CD1c-positive myeloid dendritic cell (primary cell): ENCODE measurements around the gene FAM32A.
"Not testable (repeated sequence)": the region's sequence is repeated elsewhere in the genome, so short reads cannot be mapped to it uniquely, and the experiment has no call there.

Experiments used
- DNase-seq: peaks from one replicate; pipeline ENCODE4 v3.0.0-alpha.2; 2016; ENCODE audit errors: extremely low spot score

FAM32A gene

DNA sequence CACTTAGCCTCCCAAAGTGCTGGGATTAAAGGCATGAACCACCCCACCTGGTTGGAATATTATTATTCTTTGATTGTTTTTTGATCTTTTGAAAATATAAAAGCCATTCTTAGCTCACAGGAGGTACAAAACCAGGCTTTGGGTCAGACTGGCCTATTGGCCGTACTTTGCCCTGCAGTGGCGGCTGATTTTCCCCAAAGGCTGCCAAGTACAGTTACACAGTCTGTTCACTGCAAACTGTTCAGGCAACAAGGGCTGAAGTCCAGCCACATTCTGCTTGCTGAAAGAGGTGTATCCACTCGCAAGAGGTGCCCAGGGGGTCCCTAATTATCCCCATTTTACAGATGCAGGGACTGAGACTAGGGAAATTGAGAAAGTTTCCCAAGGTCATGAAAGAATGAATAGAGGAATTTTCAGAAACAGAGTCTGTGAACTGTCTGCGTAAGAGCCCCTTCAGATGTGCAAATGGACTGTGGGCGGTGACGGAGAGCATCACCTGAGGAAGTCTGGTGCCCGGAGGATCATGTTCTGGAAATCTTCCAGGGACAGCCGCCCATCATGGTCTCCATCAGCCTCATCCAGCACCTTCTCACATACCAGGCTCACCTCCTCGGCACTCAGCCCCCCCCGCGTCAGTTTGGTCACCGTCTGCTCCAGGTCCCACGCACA, 20.9 kb upstream of the FAM32A start:
- DNase-seq, result no peak

DNA sequence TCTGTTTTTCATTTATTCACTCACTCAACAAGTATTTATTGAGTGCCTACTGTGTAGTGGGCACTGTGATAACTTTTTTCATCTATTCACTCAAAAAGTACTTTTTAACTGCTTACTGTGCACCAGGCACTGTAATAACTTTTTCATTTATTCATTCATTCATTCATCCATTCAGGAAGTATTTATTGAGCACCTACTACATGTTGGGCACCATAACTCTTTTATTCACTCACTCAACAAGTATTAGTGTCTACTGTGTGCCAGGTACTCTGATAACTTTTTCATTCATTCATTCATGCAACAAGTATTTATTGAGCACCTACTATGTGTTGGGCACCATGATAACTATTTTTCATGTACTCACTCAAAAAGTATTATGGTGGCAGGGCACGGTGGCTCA, 18.8 kb upstream of the FAM32A start:
- no peak for DNase-seq

DNA sequence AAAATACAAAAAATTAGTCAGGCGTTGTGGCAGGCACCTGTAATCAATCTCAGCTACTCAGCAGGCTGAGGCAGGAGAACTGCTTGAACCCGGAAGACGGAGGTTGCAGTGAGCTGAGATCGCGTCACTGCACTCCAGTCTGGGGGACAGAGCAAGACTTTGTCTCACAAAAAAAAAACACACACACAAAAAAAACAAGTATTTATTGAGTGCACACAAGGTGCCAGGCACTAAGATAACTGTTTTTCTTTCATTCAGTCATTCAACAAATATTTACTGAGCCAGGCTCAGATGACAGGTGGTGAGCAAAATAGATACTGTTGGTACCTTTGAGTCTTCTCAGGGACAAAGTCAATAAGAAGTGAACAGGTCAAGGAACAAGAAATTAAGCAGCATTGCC, 18.2 kb upstream of the FAM32A start:
- no peak for DNase-seq

DNA sequence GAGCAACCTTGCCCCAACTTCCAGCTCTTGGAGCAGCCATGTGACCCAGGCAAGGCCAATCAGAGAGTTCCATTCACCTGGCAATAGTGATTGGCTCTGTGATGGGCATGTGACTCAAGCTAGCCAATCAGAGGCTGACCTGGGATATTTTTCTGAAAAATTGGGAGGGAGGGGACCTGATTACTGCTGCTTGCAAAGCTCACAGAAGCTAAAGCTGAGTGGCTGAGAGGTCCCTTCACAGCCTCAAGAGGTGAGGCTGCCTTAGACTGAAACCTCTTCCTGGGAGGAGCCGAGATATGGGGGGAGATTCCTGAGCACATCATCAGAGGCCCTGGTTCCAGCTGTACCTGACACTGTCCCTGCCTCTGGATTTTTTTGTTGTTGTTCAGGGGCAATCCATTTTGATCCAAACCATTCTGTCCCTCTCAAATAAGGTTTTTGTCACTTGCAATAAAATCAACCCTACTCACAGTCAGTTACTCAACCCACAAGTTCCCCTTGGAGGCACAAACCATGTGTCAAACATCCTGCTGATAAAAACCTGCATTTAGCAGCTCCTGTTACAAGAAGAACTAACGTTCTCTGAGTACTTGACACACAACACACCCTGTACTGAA, 16.6 kb upstream of the FAM32A start:
- peak; percentile 68 for DNase-seq

DNA sequence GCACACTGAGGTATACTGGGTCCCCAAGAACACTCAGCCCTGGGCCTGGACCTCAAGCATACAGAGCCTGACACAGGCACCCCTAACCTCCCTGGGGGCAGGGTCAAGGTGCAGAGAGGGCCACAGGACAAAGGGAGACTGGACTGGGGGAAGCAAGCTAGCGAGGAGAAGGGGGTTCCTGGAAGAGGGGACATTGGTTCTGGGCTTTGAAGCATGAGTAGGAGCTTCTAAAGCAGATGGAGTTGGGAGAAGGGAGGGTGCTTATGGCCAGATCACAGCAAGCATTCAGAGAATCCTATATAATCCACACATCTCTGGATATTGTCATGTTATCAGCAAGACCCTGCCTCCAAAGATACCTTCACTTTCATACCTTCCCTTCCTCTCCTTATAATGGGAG, 15.1 kb upstream of the FAM32A start:
- no peak for DNase-seq

DNA sequence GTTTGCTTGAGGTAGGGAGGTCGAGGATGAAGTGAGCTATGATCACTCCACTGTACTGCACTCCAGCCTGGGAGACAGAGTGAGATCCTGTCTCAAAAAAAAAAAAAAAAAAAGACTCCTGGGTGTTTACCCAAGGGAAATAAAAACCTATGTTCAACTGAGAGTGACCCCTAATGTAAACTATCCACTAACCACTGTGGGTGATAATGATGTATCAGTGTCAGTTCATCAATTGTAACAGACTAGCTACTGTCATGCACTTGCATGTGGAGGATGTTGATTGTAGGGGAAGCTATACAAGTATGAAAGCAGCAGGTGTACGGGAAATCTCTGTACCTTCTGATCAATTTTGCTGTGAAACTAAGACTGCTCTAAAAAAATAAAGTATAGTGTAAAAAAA, 9.3 kb upstream of the FAM32A start:
- no peak for DNase-seq

DNA sequence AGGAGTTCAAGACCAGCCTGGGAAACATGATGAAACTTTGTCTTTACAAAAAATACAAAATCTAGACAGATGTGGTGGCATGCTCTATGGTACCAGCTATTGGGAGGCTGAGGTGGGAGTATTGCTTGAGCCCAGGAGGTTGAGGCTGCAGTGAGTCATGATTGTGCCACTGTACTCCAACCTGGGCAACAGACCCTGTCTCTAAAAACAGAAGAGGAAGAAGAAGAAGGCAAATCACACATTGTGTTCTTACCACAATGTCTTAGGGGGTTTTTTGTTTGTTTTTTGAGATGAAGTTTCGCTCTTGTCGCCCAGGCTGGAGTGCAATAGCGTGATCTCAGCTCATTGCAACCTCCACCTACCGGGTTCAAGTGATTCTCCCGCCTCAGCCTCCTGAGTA, 6.3 kb upstream of the FAM32A start:
- DNase-seq, result not testable (repeated sequence)

DNA sequence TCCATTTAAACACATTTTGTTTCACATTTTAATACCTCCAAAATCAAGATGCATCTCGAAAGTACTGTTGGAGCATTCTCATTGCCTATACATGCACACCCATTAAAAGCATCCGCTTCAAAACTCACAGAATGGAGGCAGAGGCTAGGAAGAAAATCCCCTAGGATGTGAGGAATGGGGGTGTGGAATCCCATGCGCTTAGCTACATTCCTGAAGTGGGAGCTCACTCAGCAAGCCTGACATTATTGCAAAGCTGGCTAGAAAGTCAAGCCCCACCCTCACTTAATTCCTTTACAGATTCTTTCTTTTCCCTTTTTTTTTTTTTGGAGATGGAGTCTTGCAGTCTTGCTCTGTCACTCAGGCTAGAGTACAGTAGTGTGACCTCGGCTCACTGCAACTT, 4.6 kb upstream of the FAM32A start:
- DNase-seq, result no peak

DNA sequence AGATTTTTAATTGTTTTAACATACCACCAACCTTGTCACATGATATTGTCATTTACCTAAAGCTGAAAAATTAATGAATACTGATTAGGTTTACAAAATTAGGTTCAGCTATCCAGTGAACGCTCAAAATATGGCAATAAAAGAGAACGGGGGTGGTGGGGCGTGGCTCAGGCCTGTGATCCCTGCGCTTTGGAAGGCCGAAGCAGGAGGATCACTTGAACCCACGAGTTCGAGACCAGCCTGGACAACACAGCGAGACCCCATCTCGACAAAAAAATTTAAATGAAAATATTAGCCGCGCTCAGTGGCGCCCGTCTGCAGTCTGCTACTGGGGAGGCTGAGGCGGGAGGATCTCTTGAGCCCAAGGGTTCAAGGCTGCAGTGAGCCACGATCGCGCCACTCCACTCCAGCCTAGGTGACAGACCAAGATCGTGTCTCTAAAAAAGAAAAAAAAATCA, 516 bp upstream of the FAM32A start:
- no peak for DNase-seq

DNA sequence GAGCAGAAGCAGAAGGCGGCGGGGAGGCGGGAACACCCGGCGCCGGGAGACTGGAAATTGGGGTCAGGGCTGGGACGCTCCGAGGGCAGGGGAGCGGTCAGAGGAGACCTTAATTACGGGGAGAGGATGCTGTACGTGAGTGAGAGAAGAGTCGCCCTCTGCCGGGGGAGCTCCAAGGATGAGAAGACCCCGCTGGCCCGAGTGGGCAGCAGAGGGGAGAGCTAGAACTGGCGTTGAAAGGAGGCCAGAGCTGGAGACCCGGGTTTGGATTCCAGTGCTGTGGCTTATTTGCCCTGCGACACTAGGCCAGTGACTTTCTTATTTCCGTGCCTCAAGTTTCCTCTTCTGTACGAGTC, 536 bp downstream of the FAM32A start:
- DNase-seq, result peak; percentile 34

DNA sequence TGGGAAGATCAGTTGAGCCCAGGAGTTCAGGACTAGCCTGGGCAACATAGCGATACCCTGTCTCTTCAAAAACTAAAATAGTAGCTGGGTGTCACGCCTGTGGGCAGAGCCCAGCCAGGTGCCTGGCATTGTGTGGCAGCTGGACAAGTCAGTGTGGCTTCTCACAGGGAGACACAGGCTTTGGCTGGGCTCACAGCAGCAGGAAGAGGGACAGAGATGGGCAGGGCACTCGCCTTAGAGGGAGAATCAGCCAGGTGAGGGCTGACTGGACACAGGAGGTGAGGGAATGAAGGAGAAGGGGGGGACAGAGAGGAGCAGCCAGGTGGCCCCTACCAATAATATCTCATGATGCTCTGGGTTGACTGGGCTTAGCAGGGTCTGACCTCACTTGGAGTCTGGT, 3.3 kb downstream of the FAM32A start:
- no peak for DNase-seq

DNA sequence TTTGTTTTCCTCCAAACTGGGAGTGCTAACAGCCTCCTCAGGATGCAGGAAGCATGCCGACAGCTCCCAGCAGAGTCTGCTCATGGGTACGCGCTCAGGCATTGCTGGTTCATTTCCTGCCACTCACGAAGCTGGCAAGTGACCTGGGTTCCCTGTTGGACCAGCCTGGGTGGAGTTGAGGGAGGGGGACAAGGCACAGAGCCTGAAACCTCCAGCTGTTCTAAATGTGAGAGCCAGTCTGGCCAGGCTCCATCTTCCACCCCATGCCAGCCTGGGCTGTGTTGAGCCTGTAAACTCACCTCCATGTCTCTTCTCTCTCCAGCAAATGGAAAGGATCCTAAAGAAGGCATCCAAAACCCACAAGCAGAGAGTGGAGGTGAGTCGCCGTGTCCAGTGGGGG, 5.0 kb downstream of the FAM32A start:
- DNase-seq, result no peak

DNA sequence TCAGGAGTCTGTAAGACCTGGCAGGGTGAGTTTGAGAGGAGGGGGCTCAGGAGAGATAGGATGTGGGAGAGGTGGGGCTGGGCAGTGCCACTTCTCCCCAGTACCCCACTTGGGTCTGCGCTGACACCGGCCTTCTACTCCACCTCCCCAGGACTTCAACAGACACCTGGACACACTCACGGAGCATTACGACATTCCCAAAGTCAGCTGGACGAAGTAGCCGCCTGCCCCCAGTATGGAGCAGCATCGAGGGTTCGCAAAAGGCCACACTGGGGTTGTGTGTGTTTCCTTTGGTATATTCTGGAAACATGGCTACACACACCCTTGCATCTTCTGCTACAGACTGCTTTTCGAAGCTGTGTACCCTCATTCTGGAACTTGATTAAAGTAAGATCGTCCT, 5.5 kb downstream of the FAM32A start:
- DNase-seq, result no peak

DNA sequence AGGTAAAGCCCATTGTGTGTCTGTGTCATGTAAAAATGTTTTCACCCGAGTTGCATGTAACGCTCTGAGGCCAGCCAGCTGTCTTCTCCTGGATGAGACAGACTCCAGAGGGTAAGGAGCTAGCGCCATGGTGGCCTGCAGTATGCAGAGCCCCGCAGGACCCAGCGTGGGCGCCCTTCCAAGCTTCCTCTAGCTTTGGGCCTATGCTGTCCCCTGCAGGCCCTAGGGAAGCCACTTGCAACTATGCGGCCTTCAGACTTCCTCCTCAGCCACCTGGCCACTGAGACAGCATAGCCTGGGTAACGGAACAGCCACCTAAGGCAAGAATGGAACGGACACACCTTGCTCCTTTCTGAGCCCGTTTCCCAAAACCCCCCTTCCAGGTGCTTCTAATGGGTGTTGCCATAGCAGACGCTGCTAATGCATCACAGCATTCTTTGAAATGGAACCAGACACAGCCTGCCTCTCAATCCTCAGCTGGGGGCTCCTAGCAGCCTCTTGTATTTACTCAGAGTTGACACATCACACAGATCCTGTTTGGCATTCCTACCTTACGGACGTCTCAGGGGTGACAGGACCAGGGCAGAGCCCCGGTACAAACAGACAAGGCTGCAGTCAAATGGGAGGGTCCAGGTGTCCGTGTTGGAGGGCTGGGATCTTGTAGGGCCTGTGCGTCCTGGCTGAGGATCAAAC, 6.2 kb downstream of the FAM32A start:
- DNase-seq, result no peak

DNA sequence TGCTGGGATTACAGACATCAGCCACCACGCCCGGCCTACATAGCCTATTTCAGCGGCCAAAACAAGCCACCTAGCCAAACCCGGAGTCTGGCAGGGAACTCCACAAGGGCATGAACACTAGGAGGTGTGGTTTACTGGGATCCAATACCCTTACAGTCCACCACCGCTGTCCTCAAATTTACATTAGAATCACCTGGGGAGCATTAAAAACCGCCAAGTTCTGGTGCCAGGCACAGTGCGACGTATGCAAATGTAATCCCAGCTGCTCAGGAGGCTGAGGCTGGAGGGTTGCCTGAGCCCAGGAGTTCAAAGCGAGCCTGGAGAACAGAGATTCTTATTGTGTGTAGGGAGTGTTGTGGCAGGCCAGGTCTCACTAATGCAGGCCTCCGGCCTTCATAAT, 8.3 kb downstream of the FAM32A start:
- no peak for DNase-seq

DNA sequence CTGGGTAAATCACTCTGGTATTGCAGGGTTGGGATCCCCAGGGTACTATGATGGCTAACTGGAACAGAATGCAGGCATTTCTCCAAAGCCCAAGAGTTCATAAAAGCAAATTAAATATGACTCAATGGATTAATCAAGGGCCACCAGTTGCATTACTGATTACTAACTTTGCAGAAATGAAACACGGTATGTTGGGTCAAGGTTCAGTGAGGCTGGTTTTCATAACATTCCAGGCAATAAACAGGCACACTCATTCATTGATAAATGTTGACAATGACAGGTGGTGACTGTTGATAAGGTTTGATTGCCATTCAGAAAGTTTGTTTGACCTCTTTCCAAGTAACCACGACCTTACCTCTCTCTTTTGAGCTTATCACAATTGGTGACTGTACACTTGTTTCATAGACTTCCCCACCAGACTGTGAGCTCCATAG, 12.0 kb downstream of the FAM32A start:
- DNase-seq, result no peak

DNA sequence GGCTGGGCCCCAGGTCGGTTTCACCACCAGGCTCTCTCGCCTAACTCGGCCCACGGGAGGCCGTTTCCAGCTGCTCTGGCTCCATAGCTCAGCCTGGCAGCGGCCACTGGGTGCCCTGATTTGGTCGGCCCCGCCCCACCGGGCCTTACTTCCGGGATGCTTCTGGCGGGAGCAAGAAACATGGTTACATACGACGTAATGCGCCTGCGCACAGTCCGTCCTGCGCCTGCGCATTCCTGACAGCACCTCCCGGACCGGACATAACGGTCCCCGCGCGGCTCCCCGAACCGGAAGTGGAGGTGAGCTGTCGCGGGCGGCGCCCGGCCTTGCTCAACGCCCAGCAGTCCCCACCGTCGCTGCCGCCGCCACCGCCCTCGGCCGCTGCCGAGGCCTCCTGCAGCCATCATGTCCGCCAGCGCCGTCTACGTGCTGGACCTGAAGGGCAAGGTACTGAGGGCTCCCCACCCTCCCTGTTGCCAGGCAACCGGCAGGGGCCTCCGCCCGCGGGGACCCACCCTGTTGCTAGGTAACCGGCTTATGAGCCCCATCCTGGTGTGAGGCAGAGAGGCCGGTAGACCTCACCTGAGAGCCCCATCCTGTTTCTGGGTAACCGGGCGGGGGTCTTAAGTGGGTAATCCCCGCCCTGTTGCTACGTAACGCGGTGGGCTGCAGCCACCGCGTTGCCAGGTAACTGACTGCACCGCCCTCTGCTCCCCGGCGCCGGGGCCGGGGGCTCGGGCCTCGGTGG, 12.6 kb downstream of the FAM32A start, which contains the start of gene AP1M1:
TSS of gene AP1M1 (plus strand) at position 290 of the 748 bp plus-strand sequence. CDS start at position 406, 116 bp downstream.
- DNase-seq, result peak; percentile 100

DNA sequence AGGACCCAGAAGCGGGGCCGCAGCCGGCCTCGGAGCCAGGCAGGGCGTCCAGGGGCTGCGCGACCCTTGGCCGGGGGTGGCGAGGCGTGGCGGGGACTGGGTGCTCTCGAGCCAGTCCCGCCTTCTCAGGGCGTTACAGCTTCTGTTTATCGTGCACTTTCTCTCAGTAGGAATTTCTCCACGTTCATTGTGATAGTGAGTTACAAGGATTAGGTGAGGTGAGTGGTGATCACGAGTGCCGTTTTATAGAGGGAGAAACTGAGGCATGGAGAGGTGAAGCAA, 13.1 kb downstream of the FAM32A start:
- no peak for DNase-seq

DNA sequence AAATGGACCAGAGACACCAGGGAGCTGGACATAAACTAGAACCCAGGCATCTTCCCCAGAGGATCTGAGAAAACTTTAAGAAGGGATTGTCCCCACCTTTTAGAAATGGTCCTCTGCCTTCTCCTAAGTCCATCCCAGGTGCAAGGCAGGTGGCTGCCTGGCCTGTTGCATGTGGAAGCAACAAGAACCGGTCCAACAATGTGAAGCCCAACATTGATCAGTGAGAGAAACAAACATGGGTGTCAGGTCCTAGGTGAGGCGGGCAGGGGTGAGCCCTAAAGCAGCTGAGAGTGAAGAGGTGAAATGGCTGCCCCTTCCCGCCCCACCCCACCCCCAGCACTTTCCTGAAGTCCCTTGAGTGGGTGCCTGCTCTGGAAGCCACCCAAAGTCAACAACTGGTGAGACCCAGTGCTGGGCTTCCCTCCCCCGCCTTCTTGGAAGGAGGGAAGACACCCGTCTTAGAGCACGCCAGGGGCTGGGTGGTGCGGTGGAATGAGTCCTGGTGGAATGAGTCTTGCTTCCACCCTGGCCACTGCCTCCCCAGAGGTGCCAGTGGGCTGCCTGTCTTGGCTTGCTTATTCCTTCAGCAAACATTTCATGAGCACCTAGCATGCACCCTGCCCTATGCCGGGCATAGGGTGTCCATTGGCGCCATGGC, 14.2 kb downstream of the FAM32A start:
- no peak for DNase-seq

DNA sequence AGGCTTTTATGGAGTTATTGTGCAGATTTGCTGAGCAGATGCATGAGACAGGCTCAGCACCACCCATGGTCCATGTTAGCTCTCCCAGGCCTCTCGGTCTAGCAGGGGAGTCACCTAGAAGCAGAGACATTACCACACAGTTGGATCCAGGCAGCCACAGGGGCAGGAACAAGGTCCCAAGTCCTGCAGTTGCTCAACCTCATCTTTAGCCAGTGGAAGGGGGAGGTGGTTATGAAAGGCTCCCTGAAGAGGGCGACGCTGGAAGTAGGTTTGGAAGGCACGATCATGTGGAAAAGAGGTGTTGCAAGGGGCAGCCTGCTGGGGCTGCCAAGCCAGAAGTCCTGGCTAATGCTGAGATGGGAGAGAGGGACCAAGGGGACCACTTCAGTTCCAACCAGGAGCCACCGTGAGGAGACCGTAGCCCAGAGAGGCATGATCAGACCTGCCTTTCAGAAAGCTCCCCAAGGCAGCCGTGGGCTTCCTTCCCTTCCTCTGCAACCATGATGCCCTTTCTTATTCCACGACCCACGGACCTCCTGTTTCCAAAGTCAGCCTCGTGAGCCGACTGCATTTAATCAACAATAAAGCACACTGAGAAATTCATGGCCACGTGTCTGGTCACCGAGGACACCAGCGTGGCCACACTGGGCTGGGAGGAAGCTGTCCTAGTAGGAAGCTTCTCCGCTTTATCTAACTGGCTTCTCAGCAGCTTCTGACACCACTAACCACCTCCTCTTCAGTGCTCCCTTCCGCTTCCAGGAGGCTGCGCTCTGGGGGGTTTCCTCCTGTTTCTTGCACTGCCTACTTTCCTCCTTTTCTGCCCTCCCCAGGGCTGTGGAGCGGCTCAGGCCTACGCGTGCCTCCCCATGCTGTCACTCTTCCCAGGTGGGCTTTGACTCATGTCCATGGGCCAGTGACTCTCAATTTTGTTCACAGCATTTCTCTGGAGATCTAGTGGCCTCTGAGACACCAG, 15.1 kb downstream of the FAM32A start:
- DNase-seq, result no peak

DNA sequence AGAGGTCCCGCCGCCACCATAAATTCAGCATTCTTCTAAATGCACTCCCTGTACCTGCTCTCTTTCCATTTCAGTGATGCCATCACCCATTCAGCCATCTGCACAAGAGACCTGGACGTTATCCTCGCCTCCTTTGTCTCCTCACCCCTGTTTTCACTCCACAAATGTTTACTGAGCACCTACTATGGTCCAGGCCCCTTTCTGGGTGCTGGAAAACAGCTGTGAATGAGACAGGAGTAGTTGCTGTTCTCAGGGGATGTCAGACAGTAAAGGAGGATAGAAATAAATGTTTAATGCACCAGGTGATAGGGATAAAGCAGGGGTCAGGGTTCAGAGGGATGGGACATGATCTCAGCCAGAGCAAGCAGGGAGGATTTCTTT, 15.8 kb downstream of the FAM32A start:
- no peak for DNase-seq
